Measurements from ENCODE around the gene USP12. TPM values are rescaled to one million over a fixed set of nuclear protein-coding genes. Genes with fewer than 3 reads are reported as not detected.
"Not testable (repeated sequence)": the region's sequence is repeated elsewhere in the genome, so short reads cannot be mapped to it uniquely, and the experiment has no call there.

USP12 gene
- total RNA-seq, 4 donors from 2014 or later: 3.9 to 31.7 (median 13.6) TPM

- no peak overlapping the region for H3K4me3 ChIP-seq
- no peaks in the 10 kb centered on the region for H3K9me3 ChIP-seq
- peaks cover 0 to 34% (median 0%) of the 10 kb centered on the region in 4 donors for H3K27me3 ChIP-seq
- TF ChIP-seq POLR2A (IDR thresholded peaks at IDR 0.05) (no peak), CTCF (IDR thresholded peaks at IDR 0.05) (no peak)
- 93 to 94% methylated on average over 9 to 10 of the region's 10 CpGs for WGBS, 2 donors
- no peak for DNase-seq
- peaks cover 0 to 15% (median 0%) of the 10 kb centered on the region in 3 donors for H3K4me1 ChIP-seq
- intact Hi-C loops (cut with DNase I): no loop called here
- no peaks in the 10 kb centered on the region for H3K36me3 ChIP-seq
- H3K27ac ChIP-seq: no peak overlapping the region
Measured at GRCh38 chr13:27193496-27193895, 21.9 kb upstream of the USP12 start.

GRCh38 chr13:27192973-27193372 lies 21.4 kb upstream of the USP12 start:
- H3K9me3 ChIP-seq: no peaks in the 10 kb centered on the region
- H3K27ac ChIP-seq: no peak overlapping the region
- no peak overlapping the region for H3K4me3 ChIP-seq
- 85 to 92% methylated on average over 1 of the region's 1 CpG for WGBS, 2 donors
- intact Hi-C loops (cut with DNase I): no loop called here
- no peaks in the 10 kb centered on the region for H3K36me3 ChIP-seq
- peaks cover 0 to 34% (median 0%) of the 10 kb centered on the region in 4 donors for H3K27me3 ChIP-seq
- H3K4me1 ChIP-seq: peaks cover 0 to 15% (median 0%) of the 10 kb centered on the region in 3 donors
- TF ChIP-seq POLR2A (IDR thresholded peaks at IDR 0.05) (no peak), CTCF (IDR thresholded peaks at IDR 0.05) (no peak)
- no peak for DNase-seq

GRCh38 chr13:27192367-27192766 lies 20.8 kb upstream of the USP12 start:
- DNase-seq; H3K27ac ChIP-seq; H3K9me3 ChIP-seq; intact Hi-C loops (cut with DNase I); H3K36me3 ChIP-seq; H3K4me3 ChIP-seq: not testable (repeated sequence)
- Histone ChIP-seq H3K4me1 (peaks cover 0 to 15% (median 0%) of the 10 kb centered on the region in 3 donors), H3K27me3 (peaks cover 0 to 30% (median 0%) of the 10 kb centered on the region in 4 donors)
- WGBS, 2 donors: 38 to 73% methylated on average over 1 of the region's 1 CpG

- intact Hi-C loops (cut with DNase I): no loop called here
Measured at GRCh38 chr13:27189192-27189591, 17.6 kb upstream of the USP12 start.

GRCh38 chr13:27188239-27188638 lies 16.6 kb upstream of the USP12 start:
- no peak for DNase-seq
- 63 to 74% methylated on average over 4 of the region's 4 CpGs for WGBS, 2 donors
- Histone ChIP-seq H3K4me3 (no peak overlapping the region), H3K36me3 (no peaks in the 10 kb centered on the region), H3K9me3 (no peaks in the 10 kb centered on the region), H3K27me3 (no peaks in the 10 kb centered on the region), H3K4me1 (peaks cover 0 to 19% (median 0%) of the 10 kb centered on the region in 3 donors), H3K27ac (no peak overlapping the region)
- no peak for TF ChIP-seq CTCF (IDR thresholded peaks at IDR 0.05)
- no peak for TF ChIP-seq POLR2A (IDR thresholded peaks at IDR 0.05)
- intact Hi-C loops (cut with DNase I): no loop called here

More at GRCh38 chr13:27189192-27189591, 17.6 kb upstream of the USP12 start:
- Histone ChIP-seq H3K36me3 (no peaks in the 10 kb centered on the region), H3K27ac (no peak overlapping the region), H3K4me3 (no peak overlapping the region), H3K27me3 (no peaks in the 10 kb centered on the region), H3K4me1 (peaks cover 0 to 14% (median 0%) of the 10 kb centered on the region in 3 donors), H3K9me3 (no peaks in the 10 kb centered on the region)
- no peak for DNase-seq
- TF ChIP-seq POLR2A (IDR thresholded peaks at IDR 0.05): no peak
- no peak for TF ChIP-seq CTCF (IDR thresholded peaks at IDR 0.05)

- intact Hi-C loops (cut with DNase I): no loop called here
Measured at GRCh38 chr13:27186295-27186694, 14.7 kb upstream of the USP12 start.

More at GRCh38 chr13:27186295-27186694, 14.7 kb upstream of the USP12 start:
- H3K27ac ChIP-seq: no peak overlapping the region
- H3K36me3 ChIP-seq: no peaks in the 10 kb centered on the region
- no peaks in the 10 kb centered on the region for H3K27me3 ChIP-seq
- no peaks in the 10 kb centered on the region for H3K9me3 ChIP-seq
- H3K4me3 ChIP-seq: no peak overlapping the region
- WGBS, 2 donors: 39 to 47% methylated on average over 5 of the region's 5 CpGs
- peaks cover 0 to 26% (median 0%) of the 10 kb centered on the region in 3 donors for H3K4me1 ChIP-seq
- TF ChIP-seq POLR2A (IDR thresholded peaks at IDR 0.05) (no peak), CTCF (IDR thresholded peaks at IDR 0.05) (no peak)
- no peak for DNase-seq

All from esophagus squamous epithelium (tissue), 5 donors.